ENCODE data around the gene COG7.

DNA sequence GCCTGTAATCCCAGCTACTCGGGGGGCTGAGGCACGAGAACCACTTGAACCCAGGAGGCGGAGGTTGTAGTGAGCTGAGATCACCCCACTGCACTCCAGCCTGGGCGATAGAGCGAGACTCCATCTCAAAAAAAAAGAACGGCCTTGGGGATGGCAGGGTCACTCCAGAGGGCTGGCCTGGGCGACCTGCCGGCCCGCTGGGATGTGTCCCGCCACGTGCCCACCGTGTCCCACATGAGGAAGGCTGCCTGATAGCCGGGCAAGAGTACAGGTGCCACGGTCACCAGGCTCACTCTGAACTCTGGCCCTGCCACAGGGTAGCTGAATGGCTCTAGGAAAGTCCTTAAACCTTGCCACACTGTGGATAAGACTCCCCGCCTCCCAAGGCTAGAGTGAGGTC, 67.5 kb downstream of the COG7 start:
- TF ChIP-seq, protein P1, sequence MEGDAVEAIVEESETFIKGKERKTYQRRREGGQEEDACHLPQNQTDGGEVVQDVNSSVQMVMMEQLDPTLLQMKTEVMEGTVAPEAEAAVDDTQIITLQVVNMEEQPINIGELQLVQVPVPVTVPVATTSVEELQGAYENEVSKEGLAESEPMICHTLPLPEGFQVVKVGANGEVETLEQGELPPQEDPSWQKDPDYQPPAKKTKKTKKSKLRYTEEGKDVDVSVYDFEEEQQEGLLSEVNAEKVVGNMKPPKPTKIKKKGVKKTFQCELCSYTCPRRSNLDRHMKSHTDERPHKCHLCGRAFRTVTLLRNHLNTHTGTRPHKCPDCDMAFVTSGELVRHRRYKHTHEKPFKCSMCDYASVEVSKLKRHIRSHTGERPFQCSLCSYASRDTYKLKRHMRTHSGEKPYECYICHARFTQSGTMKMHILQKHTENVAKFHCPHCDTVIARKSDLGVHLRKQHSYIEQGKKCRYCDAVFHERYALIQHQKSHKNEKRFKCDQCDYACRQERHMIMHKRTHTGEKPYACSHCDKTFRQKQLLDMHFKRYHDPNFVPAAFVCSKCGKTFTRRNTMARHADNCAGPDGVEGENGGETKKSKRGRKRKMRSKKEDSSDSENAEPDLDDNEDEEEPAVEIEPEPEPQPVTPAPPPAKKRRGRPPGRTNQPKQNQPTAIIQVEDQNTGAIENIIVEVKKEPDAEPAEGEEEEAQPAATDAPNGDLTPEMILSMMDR (IDR thresholded peaks at IDR 0.05; ENCODE audit: low read length) = no peak
- TF ChIP-seq EZH2 (optimal IDR thresholded peaks at IDR 0.05; ENCODE audit: low read depth, low read length) (no peak), EZH2phosphoT487 (IDR thresholded peaks at IDR 0.05; ENCODE audit: low read length) (no peak)
